ENCODE measurements around the gene PIP5K1C. TPM values are rescaled to one million over a fixed set of nuclear protein-coding genes. Genes with fewer than 3 reads are reported as not detected.

The PIP5K1C gene
- total and polyA plus RNA-seq, 2 donors (not counting 1 experiment from before 2014, with no cell fraction given): 10.4 to 46.7 TPM

GRCh38 chr19:3626473-3627350 lies 73.6 kb downstream of the PIP5K1C start, which contains the start of gene CACTIN:
CACTIN (minus strand) TSS chr19:3626790; CDS start chr19:3626762, 28 bp downstream.
- Mint-ChIP-seq H3K4me1 (peaks cover 26% of the 10 kb centered on the region), H3K4me3 (peak within 1 kb of the TSS; percentile 96), H3K9me3 (ENCODE audit: insufficient read depth) (no peaks in the 10 kb centered on the region), H3K27me3 (no peaks in the 10 kb centered on the region), H3K27ac (peak within 1 kb of the TSS; percentile 100)
- intact Hi-C loops (cut with micrococcal nuclease): loop anchor here (1.0 to 2.0 kb wide), 5 partner anchors 54 to 137 kb away; partner anchors contain the start of genes DOHH, HMG20B and MFSD12
- ATAC-seq (ENCODE audit: low read depth) (peak; percentile 98), DNase-seq (peak; percentile 99)
- Histone ChIP-seq H3K27me3 (replicated peaks in 1 of 4; ENCODE audit: control extremely low read depth in 1 of 4, control insufficient read depth in 3 of 4, insufficient read depth in 4 of 4, low read length in 3 of 4) (no peaks in the 10 kb centered on the region), H3K4me2 (replicated peaks; ENCODE audit: low read depth, low read length, poor library complexity, severe bottlenecking) (peak within 1 kb of the TSS; percentile 86), H2AFZ (ENCODE audit: insufficient read depth, low read depth, low read length, poor library complexity, severe bottlenecking) (peak within 1 kb of the TSS; percentile 96), H3K79me2 (ENCODE audit: control insufficient read depth, insufficient read depth, low read length) (peaks cover 42% of the 10 kb centered on the region), H3K4me1 (ENCODE audit: control insufficient read depth in 2 of 2, insufficient read depth in 2 of 2, low read length in 2 of 2) (peaks cover 17 to 21% of the 10 kb centered on the region in 2 donors), H3K9me3 (ENCODE audit: control extremely low read depth in 1 of 3, control insufficient read depth in 2 of 3, insufficient read depth in 1 of 3, low read length in 2 of 3) (no peaks in the 10 kb centered on the region), H3K27ac (ENCODE audit: low read length in 2 of 2) (peak within 1 kb of the TSS; percentile 96 to 98), H3K4me3 (ENCODE audit: control extremely low read depth in 1 of 5, extremely low read depth in 1 of 5, insufficient read depth in 1 of 5, low read depth in 2 of 5, low read length in 4 of 5) (peak within 1 kb of the TSS; percentile 70 to 98 (median 76)), H3K9ac (ENCODE audit: low read length) (peak within 1 kb of the TSS; percentile 87), H4K20me1 (ENCODE audit: control insufficient read depth, insufficient read depth, low read length, poor library complexity, severe bottlenecking) (peaks cover 40% of the 10 kb centered on the region), H3K36me3 (replicated peaks in 1 of 2; ENCODE audit: control extremely low read depth in 1 of 2, control insufficient read depth in 1 of 2, extremely low read depth in 1 of 2, insufficient read depth in 2 of 2, low read length in 1 of 2) (peaks cover 0 to 8% of the 10 kb centered on the region in 2 experiments)
- ChIA-PET CTCF (interaction anchor here (0.8 to 1.4 kb wide), 3 partner anchors 39 to 80 kb away, joined by 3 read pairs; no protein-coding TSS in a partner anchor), POLR2A (no interaction called here)
- under 1% methylated on average over 76 of the region's 80 CpGs for WGBS (ENCODE audit: insufficient coverage)
- TF ChIP-seq, protein P1, sequence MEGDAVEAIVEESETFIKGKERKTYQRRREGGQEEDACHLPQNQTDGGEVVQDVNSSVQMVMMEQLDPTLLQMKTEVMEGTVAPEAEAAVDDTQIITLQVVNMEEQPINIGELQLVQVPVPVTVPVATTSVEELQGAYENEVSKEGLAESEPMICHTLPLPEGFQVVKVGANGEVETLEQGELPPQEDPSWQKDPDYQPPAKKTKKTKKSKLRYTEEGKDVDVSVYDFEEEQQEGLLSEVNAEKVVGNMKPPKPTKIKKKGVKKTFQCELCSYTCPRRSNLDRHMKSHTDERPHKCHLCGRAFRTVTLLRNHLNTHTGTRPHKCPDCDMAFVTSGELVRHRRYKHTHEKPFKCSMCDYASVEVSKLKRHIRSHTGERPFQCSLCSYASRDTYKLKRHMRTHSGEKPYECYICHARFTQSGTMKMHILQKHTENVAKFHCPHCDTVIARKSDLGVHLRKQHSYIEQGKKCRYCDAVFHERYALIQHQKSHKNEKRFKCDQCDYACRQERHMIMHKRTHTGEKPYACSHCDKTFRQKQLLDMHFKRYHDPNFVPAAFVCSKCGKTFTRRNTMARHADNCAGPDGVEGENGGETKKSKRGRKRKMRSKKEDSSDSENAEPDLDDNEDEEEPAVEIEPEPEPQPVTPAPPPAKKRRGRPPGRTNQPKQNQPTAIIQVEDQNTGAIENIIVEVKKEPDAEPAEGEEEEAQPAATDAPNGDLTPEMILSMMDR (IDR thresholded peaks at IDR 0.05): no peak
- no peak for TF ChIP-seq EZH2 (IDR thresholded peaks at IDR 0.05; ENCODE audit: borderline replicate concordance, insufficient read depth, low read depth, low read length, poor library complexity, severe bottlenecking)

Measured in B cell (primary cell).